Measurements from ENCODE around the gene GNA14.
"Not testable (repeated sequence)": the region's sequence is repeated elsewhere in the genome, so short reads cannot be mapped to it uniquely, and the experiment has no call there.

GNA14 gene

DNA sequence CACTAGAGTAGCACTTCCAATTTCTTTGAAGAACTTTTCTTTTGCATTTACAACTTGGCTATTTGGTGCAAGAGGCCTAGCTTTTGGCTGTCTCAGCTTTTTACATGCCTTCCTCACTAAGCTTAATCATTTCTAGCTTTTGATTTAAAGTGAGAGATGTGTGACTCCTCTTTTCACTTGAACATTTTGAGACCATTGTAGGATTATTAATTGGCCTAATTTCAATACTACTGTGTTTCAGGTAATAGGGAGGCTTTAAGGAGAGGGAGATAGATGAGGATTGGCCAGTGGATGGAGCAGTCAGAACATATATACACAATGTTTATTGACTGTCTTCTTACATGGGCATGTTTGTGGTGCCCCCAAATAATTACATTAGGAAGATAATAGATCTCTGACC lies 161.7 kb downstream of the GNA14 start:
- no peak for DNase-seq

DNA sequence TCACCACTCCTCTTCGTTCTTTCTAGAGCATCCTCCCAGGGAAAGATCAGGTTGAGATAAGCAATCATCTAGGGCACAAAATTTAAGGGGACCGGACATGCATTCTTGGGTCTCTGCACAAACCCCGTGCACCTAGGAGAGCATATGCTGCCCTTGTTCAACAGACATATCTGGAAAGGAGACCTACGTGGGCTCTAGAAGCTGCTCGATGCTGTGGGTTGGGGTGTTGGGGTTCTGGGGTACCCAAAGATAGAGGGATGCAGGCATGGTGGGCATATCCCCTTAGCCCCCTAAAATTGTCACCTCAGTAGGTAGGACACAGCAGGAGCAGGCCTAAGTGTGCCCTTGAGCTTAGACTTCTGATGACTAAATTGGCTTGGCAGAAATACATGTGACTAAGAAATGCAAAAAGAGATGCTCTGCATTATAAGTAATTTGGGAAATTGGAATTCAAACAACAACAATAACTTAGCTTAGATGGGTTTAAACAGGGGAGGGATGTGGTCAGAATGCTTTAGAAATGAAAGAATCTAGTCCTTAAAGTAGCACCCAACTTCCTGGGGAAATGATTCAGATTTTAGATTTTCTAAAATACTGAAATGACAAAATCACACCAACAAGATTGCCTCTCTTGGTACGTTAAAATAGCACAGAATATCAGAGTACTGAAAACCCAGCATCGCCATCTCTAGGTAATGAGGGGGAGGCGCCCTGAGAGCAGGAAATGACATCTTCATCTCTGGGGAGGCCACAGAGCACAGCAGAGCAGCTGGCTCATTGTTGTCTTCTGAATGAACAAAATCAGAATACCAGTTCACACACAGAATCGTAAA lies 172.3 kb downstream of the GNA14 start:
- peak; percentile 43 for DNase-seq

DNA sequence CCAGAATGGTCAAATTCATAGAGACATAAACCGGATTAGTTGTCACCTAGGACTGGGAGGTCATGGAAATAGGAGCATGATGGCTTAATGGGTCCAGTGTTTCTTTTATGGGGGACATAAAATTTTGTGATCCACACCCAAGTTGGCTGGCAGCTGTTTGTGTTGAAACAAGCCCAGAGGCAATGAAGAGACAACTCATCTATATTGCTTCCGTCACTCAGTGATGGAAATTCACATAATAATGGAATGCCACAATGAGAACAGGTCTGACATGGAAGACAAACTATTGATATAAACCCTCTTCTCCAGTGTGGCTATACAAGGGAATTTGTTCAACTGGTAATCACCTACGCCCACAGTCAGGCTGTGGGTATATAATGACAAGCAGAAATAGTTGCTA lies 173.2 kb downstream of the GNA14 start:
- no peak for DNase-seq

DNA sequence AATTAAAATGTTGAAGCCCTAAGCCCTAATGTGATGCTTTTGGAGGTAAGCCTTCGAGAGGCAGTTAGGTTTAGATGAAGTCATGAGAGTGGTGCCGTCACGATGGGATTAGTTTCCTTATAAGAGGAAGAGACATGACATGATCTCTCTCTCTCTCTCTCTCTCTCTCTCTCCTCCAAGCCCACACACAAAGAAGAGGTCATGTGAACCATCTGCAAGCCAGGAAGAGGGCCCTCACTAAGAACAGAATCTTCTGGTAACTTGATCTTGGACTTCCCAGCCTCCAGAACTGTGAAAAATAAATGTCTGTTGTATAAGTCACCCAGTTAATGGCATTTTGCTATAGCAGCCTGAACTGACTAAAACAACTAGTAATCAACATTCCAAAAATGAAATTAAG lies 175.5 kb downstream of the GNA14 start:
- no peak for DNase-seq

DNA sequence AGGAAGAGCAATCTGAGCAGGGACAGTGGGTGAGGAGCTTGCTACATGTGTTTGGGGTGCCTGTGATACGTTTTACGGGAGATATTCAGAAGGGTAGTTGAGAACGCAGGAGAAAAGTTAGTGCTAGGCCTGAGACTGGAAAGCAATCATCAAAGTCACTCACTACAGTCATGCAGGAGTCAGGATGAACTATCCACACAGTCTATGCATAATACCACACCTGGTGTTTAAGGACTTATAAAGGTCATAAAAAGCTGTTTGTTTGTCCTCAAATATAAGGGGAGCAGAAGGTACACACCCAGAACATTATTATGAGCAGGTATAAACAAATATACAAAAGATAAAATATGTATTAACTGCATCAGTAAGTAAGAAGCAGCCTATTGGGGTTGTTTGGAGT lies 176.6 kb downstream of the GNA14 start:
- no peak for DNase-seq

DNA sequence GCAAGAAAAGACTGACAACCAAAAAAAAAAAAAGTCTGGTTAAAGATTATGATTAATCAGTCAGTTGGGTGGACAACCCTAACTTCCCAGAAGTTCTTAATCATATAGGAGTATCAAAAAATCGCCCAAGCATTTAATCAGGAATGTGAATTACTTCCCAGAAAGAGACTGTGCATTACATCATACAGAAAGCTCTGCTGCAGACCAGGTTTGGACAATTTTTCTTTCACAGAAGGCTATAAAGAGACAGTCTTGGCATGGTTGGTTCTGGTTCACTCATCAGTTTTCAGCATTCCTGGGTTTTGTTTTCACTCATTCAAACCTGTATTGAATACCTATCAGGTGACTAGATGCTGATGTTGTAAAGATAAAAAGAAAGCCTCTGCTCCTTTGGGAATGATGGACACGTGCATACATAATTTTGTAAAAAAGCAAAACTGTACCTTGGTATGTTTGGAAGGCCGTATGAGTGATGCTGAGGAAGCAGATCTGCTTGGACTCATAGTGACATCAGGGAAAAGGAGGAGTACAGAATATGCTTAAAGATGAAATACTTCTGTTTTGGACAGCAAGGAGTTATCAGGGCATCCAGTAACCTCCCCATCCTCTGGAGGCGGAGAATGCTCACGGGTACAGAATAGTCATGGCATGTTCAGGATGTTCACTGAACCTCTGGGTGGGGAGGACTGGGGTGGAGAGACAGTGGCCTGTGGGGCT lies 178.4 kb downstream of the GNA14 start:
- DNase-seq = no peak

DNA sequence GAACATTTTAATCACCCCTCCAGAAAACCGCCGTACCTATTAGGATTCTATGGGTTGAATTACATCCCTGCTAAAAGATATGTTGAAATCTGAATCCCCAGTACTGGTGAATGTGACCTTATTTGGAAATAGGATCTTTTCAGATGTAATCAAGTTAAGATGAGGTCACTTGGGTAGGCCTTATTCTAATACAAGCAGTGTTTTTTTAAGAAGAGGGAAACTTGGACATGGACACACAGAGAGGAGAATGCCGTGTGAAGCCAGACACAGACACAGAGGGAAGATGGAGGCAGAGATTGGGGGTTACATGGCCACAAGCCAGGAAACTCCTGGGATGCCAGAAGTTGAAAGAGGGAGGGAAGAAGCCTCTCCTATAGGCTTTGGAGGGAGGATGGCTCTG lies 183.5 kb downstream of the GNA14 start:
- no peak for DNase-seq

DNA sequence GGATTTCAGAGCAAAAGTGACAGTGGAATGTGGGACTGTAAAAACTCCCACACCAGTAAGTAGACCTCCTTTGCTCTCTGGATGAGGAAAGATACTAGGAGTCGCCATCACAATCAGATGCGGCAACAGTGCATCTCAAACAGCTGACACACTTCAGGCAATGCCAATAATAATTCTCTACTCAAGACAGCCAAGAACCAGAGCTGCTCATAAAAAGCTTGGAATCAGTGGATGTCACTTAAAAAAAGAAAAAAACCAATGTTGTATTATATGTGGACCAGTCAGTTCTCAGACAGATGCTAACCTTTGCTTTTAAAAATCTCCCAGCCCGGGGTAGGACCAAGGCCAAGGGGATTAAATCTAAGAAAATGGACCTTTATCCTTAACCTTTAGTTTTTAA lies 185.0 kb downstream of the GNA14 start:
- DNase-seq = no peak

DNA sequence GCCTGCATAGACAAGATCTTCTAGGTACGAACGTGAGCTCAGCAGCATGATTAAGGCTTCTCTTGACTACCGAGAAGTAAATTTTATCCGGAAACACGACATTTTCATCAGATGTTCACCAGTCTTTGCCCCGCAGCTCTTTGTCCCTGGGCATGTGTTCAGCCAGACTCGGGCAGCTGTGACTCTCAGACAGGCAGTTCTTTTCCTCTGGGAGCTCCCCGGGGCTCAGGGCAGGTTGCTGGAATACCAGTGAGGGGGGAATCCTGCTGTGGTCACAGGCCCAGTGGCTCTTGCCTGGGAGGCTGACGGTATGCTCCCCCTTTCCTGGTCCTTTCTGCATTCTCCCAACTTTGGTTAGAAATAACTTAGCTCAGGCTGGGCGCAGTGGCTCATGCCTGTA lies 186.1 kb downstream of the GNA14 start:
- DNase-seq = no peak

DNA sequence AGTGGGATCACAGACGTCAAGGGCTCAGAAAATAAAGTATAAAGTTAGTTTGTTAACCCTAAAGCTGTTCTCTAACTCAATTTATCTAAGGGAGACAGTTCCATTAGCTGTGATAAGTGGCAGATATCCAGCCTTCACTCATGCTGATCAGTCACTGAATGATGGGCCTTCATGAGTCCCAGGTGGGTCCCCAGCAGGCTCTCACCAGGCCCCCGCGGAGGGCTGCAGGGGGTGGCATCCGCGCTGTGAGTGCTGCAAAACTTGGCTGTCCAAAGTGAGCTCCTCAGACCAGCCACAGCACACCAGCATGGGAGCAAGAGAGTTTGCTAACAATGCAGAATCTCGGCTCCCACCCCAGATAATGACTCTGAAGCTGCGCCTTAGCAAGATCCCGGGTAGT lies 187.2 kb downstream of the GNA14 start:
- DNase-seq = no peak

DNA sequence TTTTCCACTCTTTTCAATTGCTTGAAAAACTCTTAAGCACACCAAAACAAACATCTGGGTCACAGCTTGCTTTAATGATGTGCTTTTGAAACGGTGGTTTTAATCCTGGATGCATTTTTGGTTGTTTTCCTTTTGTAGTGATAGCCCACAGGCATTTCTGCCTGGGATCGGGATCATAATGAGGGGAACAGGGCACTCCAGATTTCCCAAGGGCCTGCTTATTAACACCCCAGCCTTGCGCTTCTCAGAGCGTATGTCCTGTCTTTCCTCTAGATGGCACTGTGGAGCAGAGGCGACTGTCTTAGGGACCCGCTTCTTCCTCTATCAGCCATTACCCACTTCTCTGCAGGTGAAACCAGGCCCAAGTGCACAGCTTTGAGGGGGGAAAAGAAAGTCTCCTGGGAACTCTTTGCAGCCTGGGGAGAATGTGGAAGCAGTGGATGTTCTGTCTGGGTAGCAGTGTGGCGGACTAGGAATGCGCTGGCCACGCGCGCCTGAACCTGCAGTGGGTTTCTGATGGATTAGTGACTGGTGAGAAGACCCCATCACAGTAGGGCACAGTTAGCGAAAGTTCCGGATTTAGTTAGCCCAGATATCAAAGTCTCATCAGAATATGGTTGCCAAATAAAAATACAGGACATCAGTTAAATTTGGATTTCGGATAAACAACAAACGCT lies 190.1 kb downstream of the GNA14 start:
- peak; percentile 42 for DNase-seq

DNA sequence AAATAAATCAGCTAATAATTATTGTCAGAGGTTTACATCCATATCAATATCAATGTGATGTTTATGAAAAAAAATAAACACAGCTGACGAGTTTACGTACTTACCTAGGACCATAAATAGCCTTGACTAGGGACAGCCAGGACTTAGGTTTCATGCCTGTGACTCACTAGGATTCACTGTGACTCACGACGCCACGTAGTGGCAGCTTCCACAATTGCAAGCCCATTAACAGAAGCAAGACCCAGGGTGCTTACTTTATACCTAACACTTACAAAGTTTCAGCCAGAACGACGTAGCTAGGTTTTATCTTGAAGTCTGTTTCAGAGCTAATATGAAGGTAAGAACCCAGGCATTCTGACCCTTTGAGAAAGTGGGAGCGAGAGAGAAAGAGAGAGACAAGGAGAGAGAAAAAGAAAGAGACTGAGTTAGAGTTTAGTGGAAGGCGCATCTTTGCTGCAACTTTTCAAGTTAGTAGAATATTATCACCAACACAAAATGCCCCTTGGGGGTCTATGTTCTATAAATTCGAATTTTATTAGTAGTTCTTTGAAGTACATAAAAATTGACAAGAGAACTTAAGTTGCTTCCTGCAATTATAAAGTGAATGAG lies 191.2 kb downstream of the GNA14 start:
- peak; percentile 75 for DNase-seq

DNA sequence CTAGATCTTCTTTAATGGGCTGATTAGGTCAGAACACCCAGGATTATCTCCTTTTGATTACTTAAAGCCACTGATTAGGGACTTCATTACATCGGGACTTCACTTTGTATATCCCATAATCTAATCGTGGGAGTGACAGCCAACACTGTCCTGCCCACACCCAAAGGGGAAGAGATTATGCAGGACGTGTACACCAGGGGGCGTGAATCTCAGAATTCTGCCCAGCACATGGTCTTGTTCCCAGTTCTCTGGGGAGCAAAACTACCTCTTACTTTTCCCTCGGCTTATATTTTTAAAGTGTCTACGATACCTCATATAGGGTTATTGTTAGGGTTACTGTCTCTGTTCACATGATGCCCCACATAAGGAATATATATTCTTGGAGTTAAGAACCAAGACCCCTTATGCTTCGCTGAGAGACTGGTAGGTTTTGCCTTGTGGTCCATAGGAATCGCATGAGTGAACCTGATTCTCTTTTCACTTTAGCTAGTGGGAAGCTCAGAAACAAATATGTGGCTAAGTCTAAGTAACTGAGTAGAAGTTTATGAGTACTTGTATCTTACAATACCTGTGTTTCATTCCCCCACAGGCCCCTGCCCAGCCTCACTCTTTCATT lies 192.7 kb downstream of the GNA14 start:
- DNase-seq = no peak

DNA sequence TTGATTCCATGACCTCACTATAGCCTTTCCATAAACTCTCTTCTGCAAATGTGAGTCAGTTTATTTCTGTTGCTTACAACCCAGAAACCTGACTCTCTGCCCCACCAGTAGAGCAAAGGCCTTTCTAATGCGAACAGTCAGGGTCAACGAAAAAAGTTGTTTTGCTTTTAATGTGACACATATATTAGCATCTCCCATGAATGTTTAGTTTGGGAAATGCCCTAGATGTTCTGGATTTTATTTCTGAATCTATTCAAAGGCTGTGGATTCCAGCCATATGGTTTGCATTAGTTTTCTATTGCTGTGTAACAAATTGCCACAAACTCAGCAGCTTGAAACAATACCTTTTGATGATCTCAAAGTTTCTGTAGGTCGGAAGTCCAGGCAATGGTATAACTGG lies 193.5 kb downstream of the GNA14 start:
- no peak for DNase-seq

DNA sequence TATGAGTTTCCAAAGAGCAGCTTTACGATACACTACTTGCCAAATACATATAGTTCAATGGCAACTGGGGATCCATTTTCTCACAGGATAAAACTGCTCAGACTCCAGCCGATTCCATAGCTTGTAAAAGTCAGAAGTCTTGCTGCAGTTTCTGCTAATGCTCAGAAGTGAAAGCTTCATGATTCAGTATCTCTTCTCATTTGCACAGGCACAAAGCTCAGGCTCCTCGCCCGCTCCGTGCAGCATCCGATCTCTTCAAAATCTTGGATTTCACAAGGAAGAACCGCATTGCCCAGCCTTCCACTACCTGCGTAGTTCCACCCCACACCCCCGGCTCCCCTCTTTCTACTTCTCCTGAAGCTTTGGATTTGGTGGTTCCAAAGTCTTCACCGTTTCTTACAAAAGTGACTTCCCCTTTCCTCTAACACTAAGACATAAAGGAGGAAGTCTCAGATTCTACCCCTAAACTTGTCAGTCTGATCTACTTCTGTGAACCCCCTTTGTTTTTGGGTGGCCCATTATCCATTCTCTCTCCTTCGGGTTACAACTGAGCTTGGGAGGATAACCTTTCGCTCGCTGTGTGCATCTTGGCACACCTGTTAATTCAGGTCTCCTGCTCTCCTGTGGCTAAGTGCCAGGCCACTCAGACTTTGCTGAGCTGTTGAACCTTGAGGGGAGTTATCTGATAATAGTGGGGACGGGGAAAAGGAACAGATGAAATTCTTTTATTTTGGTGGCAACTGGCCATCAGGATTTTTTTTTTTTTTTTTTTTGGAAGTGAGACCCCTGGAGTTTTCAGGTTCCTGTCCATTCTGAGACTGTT lies 194.1 kb downstream of the GNA14 start:
- DNase-seq = no peak

DNA sequence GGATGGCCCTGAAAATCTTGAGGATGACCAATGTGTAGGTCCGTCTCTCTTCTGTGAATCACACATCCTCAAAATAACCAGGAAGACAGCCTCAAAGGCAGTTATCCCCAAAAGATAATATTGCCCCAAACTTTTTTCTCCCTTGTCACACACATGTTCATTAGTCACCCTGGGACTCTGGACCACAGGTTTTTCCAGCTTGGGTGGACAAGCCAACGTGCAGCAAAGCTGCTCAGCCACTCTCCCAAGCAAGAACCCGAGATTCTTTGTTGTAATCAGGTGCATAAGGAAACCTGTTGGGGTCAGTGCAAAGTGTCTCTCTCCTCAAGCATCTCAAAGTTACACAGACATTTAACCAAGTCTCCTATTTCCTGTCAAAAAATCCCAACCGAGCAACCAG lies 196.6 kb downstream of the GNA14 start:
- no peak for DNase-seq

DNA sequence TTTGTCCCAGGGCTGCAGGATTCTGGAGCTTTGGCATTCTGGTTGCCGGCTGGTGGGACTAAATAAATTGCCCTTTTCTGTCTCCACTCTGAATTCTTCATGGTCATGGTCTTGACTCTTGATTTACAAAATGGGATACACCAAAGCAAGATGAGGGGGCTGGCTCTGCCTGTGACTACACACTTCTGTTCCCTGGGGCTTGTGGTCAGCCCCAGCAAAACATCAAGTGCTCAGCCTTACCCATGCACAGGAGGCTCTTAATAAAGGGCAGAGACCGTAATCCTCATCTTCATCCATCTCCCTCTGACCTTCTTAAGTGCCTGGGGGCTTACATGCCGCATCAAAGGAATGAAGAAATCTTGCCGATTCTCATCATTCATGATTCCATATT lies 198.0 kb downstream of the GNA14 start:
- DNase-seq = no peak

DNA sequence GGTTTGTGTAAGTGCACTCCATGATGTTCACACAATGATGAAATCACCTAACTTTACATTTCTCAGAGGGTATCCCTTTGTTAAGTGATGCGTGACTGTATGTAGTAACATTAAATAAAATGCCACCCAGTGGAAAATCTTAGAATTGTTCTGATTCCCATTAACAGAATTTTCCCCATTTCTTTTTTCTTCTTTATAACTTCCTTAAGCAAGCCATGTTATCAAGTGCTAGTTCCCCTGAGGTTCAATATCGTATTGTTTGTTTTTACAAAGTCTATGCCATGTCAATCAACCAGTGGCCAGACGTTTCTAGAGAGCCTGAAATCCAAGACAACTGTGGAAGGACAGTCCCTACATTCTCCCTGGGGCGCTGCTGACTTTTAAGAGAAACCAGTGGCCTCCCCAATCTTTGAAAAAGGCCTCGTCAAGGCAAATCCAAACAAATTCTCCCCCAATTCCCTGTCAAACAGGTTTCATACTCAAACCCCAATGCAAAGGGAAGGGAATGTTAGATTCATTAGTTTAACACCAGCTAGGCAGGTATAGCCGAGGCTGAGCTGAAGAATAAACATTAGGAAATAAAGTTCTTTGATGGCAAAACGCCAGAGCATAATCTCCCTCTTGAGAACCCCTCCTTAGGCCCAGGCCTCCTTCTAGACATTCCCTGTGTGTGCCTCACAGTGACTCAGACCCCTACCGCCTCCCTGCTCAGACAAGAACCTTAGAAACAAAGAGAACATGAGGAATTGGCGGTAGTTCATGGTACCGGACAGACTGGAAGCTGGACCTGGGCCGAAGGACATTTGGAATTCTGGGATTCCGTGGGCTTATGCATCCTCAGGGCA lies 198.7 kb downstream of the GNA14 start:
- DNase-seq = no peak

DNA sequence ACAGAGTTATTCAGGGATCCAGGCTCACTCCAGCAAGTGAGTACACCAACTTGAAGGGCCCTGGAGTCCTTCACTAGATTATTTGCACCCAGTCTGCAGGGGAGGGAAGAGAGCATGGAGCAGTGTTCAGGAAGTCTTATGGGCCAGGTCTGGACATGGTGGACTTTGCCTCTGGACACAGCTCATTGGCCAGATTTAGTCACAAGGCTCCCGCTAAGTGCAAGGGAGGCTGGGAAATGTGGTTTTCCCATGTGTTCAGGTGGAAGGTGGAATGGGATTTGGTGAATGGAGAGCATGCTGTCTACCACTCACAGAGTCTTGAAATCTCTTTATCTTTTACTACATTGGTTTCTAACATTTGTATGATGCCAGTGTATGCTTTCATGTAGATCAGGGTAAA lies 200.5 kb downstream of the GNA14 start:
- DNase-seq = no peak

DNA sequence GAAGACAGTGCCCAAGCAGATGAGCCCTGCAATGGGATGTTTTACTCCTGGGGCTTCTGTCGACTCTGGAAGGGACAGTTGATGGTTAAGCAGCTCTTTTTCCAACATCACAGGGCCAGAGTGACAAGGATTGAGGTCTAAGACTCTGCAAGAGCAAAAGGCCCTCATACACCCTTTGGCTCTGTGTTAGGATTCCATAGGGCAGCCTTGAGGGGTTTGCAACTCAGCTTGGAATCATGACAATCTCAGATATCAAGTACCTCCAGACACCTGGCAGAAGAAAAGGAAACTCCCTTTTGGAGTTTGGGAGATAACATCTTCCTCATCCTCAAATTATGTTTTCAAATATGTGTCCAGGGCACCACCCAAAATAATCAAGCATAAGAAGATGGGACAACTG lies 205.7 kb downstream of the GNA14 start:
- no peak for DNase-seq

DNA sequence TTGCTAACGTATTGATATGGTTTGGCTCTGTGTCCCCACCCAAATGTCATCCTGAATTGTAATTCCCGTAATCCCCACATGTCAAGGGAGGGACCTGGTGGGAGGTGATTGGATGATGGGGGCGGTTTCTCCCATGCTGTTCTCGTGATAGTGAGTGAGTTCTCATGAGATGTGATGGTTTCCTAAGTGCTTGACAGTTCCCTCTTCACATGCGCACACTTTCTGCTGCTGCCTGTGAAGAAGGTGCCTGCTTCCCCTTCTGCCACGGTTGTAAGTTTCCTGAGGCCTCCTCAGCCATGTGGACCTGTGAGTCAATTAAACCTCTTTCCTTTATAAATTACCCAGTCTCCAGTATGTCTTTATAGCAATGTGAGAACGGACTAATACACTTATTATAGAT lies 207.0 kb downstream of the GNA14 start:
- DNase-seq = not testable (repeated sequence)
